Measurements from ENCODE around the gene TNRC18. TPM values are rescaled to one million over a fixed set of nuclear protein-coding genes. Genes with fewer than 3 reads are reported as not detected.
"Not testable (repeated sequence)": the region's sequence is repeated elsewhere in the genome, so short reads cannot be mapped to it uniquely, and the experiment has no call there.

The TNRC18 gene
- total RNA-seq, 1 donor from 2014 or later = 43.3 TPM

- H3K27ac Mint-ChIP-seq = no peak overlapping the region
Measured at GRCh38 chr7:5270788-5271187, 152.8 kb downstream of the TNRC18 start.

GRCh38 chr7:5269992-5270657 lies 153.5 kb downstream of the TNRC18 start:
- H3K4me1 Mint-ChIP-seq; DNase-seq; H3K27ac Mint-ChIP-seq; H3K4me3 Mint-ChIP-seq; H3K9me3 Mint-ChIP-seq; H3K36me3 Mint-ChIP-seq (ENCODE audit: low read depth); H3K27me3 Mint-ChIP-seq; intact Hi-C loops (cut with micrococcal nuclease): not testable (repeated sequence)

More at GRCh38 chr7:5270788-5271187, 152.8 kb downstream of the TNRC18 start:
- intact Hi-C loops (cut with micrococcal nuclease) = no loop called here
- Mint-ChIP-seq H3K36me3 (ENCODE audit: low read depth) (no peaks in the 10 kb centered on the region), H3K9me3 (no peaks in the 10 kb centered on the region), H3K4me1 (no peaks in the 10 kb centered on the region), H3K27me3 (peaks cover 5% of the 10 kb centered on the region), H3K4me3 (no peak overlapping the region)
- no peak for DNase-seq

GRCh38 chr7:5267829-5268228 lies 155.8 kb downstream of the TNRC18 start:
- not testable (repeated sequence) for H3K27me3 Mint-ChIP-seq

GRCh38 chr7:5266191-5267028 lies 157.2 kb downstream of the TNRC18 start:
- Mint-ChIP-seq H3K4me1 (no peaks in the 10 kb centered on the region), H3K27me3 (peaks cover 3% of the 10 kb centered on the region), H3K36me3 (ENCODE audit: low read depth) (no peaks in the 10 kb centered on the region), H3K9me3 (no peaks in the 10 kb centered on the region), H3K4me3 (no peak overlapping the region), H3K27ac (no peak overlapping the region)
- no peak for DNase-seq
- intact Hi-C loops (cut with micrococcal nuclease) = no loop called here

More at GRCh38 chr7:5267829-5268228, 155.8 kb downstream of the TNRC18 start:
- H3K4me1 Mint-ChIP-seq; H3K9me3 Mint-ChIP-seq; H3K4me3 Mint-ChIP-seq; DNase-seq; H3K36me3 Mint-ChIP-seq (ENCODE audit: low read depth); H3K27ac Mint-ChIP-seq; intact Hi-C loops (cut with micrococcal nuclease): not testable (repeated sequence)

GRCh38 chr7:5265320-5266190 lies 158.1 kb downstream of the TNRC18 start:
- H3K4me3 Mint-ChIP-seq = no peak overlapping the region
- H3K9me3 Mint-ChIP-seq = no peaks in the 10 kb centered on the region
- DNase-seq = no peak
- H3K27ac Mint-ChIP-seq = no peak overlapping the region
- H3K27me3 Mint-ChIP-seq = peaks cover 3% of the 10 kb centered on the region
- intact Hi-C loops (cut with micrococcal nuclease) = no loop called here
- H3K4me1 Mint-ChIP-seq = no peaks in the 10 kb centered on the region
- H3K36me3 Mint-ChIP-seq (ENCODE audit: low read depth) = no peaks in the 10 kb centered on the region

GRCh38 chr7:5263066-5263465 lies 160.6 kb downstream of the TNRC18 start:
- H3K27me3 Mint-ChIP-seq; DNase-seq; H3K9me3 Mint-ChIP-seq; H3K36me3 Mint-ChIP-seq (ENCODE audit: low read depth); H3K4me3 Mint-ChIP-seq; H3K27ac Mint-ChIP-seq; intact Hi-C loops (cut with micrococcal nuclease); H3K4me1 Mint-ChIP-seq: not testable (repeated sequence)

- DNase-seq; H3K27me3 Mint-ChIP-seq; H3K27ac Mint-ChIP-seq; H3K4me1 Mint-ChIP-seq; intact Hi-C loops (cut with micrococcal nuclease); H3K9me3 Mint-ChIP-seq; H3K36me3 Mint-ChIP-seq (ENCODE audit: low read depth); H3K4me3 Mint-ChIP-seq: not testable (repeated sequence)
Measured at GRCh38 chr7:5260530-5261068, 163.0 kb downstream of the TNRC18 start.

Other genes with a start within 250 kb of the TNRC18 start
- gene WIPI2, start 233.6 kb downstream of the TNRC18 start, total RNA-seq = 49.1 and 51.4 TPM in 2 replicates
- gene SLC29A4, start 140.9 kb downstream of the TNRC18 start, total RNA-seq = 1.1 and 1.8 TPM in 2 replicates
- 15.7 and 16.3 TPM in 2 replicates for gene FBXL18, start 90.0 kb upstream of the TNRC18 start, total RNA-seq
- gene ACTB, start 106.8 kb upstream of the TNRC18 start, total RNA-seq = 7,275 and 7,450 TPM in 2 replicates
- 39.3 and 41.2 TPM in 2 replicates for gene FSCN1, start 169.0 kb upstream of the TNRC18 start, total RNA-seq